Endodermal cell (in vitro differentiated cells): ENCODE measurements around the gene KCNJ11. TPM values are rescaled to one million over a fixed set of nuclear protein-coding genes. Genes with fewer than 3 reads are reported as not detected.

Experiments used
- DNase-seq: peaks from one replicate; pipeline ENCODE4 v3.0.0-alpha.2; 2017
- H3K27ac ChIP-seq: 2 replicates; pipeline ENCODE4 v1.5.1; 2013; ENCODE audit warnings: mild to moderate bottlenecking, low read depth, low read length, moderate library complexity
- H3K27me3 ChIP-seq: 2 replicates; pipeline ENCODE4 v1.6.1; 2013; ENCODE audit warnings: mild to moderate bottlenecking, low read length, moderate library complexity; ENCODE audit not compliant: insufficient read depth, control insufficient read depth, poor library complexity, severe bottlenecking
- H3K36me3 ChIP-seq: 2 replicates; pipeline ENCODE4 v1.7.0; 2013; ENCODE audit warnings: mild to moderate bottlenecking, low read length, moderate library complexity; ENCODE audit not compliant: control insufficient read depth, insufficient read depth
- H3K4me1 ChIP-seq: one replicate; pipeline ENCODE4 v1.7.0; 2013; ENCODE audit warnings: low read length; ENCODE audit not compliant: control insufficient read depth, insufficient read depth
- H3K4me3 ChIP-seq: 2 replicates; pipeline ENCODE4 v1.5.1; 2013; ENCODE audit warnings: mild to moderate bottlenecking, low read length, moderate library complexity
- H3K9ac ChIP-seq: 2 replicates; pipeline ENCODE4 v1.6.1; 2013; ENCODE audit warnings: mild to moderate bottlenecking, low read length, moderate library complexity; ENCODE audit not compliant: poor library complexity, severe bottlenecking; ENCODE audit errors: extremely low read depth
- H3K9me3 ChIP-seq: 2 replicates; pipeline ENCODE4 v1.6.1; 2013; ENCODE audit warnings: mild to moderate bottlenecking, low read length, moderate library complexity; ENCODE audit not compliant: control insufficient read depth
- H3K27ac Mint-ChIP-seq: 2 replicates; pipeline ENCODE4 v1.8.0; 2020; ENCODE audit warnings: mixed read lengths
- H3K27me3 Mint-ChIP-seq: 2 replicates; pipeline ENCODE4 v1.8.0; 2021; ENCODE audit warnings: mild to moderate bottlenecking, mixed read lengths; ENCODE audit not compliant: insufficient read depth
- H3K36me3 Mint-ChIP-seq: 2 replicates; pipeline ENCODE4 v1.8.0; 2020; ENCODE audit warnings: low read depth, mixed read lengths
- H3K4me1 Mint-ChIP-seq: 2 replicates; pipeline ENCODE4 v1.8.0; 2020; ENCODE audit warnings: mixed read lengths
- H3K4me3 Mint-ChIP-seq: 2 replicates; pipeline ENCODE4 v1.8.0; 2020; ENCODE audit warnings: mild to moderate bottlenecking, moderate library complexity, mixed read lengths
- H3K9me3 Mint-ChIP-seq: 2 replicates; pipeline ENCODE4 v1.8.0; 2020; ENCODE audit warnings: mild to moderate bottlenecking, mixed read lengths
- whole genome bisulfite sequencing, 2 experiments: methylation state at CpG; one replicate each; pipeline versions ENCODE4 v1.1.5 to v1.1.7; 2013; ENCODE audit warnings: missing lambda C conversion rate in 2 of 2, mixed read lengths in 1 of 2; ENCODE audit not compliant: insufficient coverage in 1 of 2, insufficient read length in 1 of 2; 5-methylcytosine and 5-hydroxymethylcytosine counted together
- total RNA-seq, 2 donors: library from RNA; stranded (reverse); fragmentation: NEBNext Ultra II Directional in 1 of 2; extraction: Animal tissue kit (Norgen Biotek cat#: 25700) in 1 of 2; gene quantifications; 2 replicates in 1 of 2; 3 replicates in 1 of 2; pipeline ENCODE4 v1.2.1, GENCODE V29; 2021
- TF ChIP-seq, protein P1 (sequence below): fragments of 200-600 bp; sonication (generic); conservative IDR thresholded peaks from 2 replicates; pipeline ENCODE4 v1.5.0; 2021; ENCODE audit warnings: antibody characterized with exemption, mild to moderate bottlenecking

KCNJ11 gene
- total RNA-seq, 2 donors from 2014 or later, result 2.2 to 5.3 TPM

DNA sequence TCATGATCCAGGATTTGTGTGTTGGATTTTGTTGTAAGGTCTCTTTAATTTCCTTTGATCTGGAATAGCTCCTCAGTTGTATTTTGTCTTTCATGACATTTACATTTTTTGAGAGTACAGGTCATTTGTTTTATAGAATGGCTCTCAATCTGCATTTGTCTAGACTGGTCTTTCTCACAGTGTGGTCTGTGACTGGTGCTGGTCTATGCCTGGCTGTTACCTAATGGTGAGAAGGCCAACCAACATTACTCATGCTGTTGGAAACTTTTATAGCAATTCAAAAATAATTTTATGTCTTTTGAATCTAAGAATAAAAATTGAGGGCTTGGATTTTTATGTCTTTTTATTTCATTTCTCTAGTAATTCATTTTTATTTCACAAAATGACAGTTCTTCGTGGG is 40.8 kb downstream of the KCNJ11 start:
- no peak overlapping the region for H3K27ac ChIP-seq
- H3K9me3 ChIP-seq, result no peaks in the 10 kb centered on the region
- peaks cover 63% of the 10 kb centered on the region for H3K27me3 Mint-ChIP-seq
- H3K36me3 ChIP-seq, result no peaks in the 10 kb centered on the region
- H3K4me1 Mint-ChIP-seq, result peaks cover 4% of the 10 kb centered on the region
- H3K4me3 ChIP-seq, result no peak overlapping the region
- H3K27ac Mint-ChIP-seq, result no peak overlapping the region
- no peak for DNase-seq
- peaks cover under 1% of the 10 kb centered on the region for H3K4me1 ChIP-seq
- no CpG with 5 or more reads among the region's 1 CpG for WGBS, 2 experiments
- H3K27me3 ChIP-seq, result peaks cover 45% of the 10 kb centered on the region
- H3K4me3 Mint-ChIP-seq, result no peak overlapping the region
- TF ChIP-seq, protein P1, sequence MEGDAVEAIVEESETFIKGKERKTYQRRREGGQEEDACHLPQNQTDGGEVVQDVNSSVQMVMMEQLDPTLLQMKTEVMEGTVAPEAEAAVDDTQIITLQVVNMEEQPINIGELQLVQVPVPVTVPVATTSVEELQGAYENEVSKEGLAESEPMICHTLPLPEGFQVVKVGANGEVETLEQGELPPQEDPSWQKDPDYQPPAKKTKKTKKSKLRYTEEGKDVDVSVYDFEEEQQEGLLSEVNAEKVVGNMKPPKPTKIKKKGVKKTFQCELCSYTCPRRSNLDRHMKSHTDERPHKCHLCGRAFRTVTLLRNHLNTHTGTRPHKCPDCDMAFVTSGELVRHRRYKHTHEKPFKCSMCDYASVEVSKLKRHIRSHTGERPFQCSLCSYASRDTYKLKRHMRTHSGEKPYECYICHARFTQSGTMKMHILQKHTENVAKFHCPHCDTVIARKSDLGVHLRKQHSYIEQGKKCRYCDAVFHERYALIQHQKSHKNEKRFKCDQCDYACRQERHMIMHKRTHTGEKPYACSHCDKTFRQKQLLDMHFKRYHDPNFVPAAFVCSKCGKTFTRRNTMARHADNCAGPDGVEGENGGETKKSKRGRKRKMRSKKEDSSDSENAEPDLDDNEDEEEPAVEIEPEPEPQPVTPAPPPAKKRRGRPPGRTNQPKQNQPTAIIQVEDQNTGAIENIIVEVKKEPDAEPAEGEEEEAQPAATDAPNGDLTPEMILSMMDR, result no peak
- H3K9me3 Mint-ChIP-seq, result no peaks in the 10 kb centered on the region
- no peaks in the 10 kb centered on the region for H3K36me3 Mint-ChIP-seq
- no peak overlapping the region for H3K9ac ChIP-seq

DNA sequence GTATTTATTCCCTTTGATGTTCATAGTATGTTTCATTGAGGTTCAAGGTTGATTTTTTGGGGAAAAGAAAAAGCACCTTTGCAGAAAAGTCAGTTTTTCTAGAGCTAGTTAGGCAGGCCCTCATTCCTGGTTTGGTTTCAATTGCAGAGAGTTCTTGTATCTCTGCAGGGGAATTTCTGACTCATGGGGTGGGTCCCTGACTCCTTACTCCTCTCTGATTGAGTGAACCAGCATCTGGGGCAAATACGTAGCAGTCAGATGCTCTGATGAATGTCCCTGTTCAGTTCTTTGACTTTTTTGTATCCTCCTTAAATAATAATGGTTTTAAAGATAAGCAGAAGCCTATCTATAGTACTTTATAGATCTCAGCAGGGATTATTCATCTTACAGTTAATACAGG is 44.6 kb downstream of the KCNJ11 start:
- DNase-seq, result peak; percentile 52
- WGBS, 2 experiments, result 100% methylated on average over 1 of the region's 1 CpG; no CpG with 5 or more reads in 1 of the 2 experiments

DNA sequence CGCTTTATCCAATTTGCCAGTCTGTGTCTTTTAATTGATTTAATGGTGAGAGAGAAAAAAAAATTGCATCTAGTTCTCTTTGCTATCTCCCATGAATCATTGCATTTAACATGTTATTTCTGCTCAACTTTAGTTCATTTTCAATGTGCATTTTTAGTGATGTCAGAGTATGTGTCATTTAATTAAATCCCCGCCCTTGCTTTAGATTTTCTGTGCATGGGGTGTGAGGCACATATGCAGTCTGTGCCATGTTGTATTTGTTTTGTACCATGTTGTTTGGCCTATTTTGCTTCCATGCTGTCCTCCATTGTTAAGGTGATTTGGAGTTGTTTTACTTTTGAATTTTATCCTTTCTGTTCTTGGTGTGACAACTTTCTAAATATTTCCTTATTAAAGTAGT is 45.2 kb downstream of the KCNJ11 start:
- Mint-ChIP-seq H3K27me3 (peaks cover 23% of the 10 kb centered on the region), H3K4me3 (no peak overlapping the region), H3K27ac (no peak overlapping the region), H3K36me3 (no peaks in the 10 kb centered on the region), H3K9me3 (no peaks in the 10 kb centered on the region), H3K4me1 (no peaks in the 10 kb centered on the region)
- Histone ChIP-seq H3K9ac (no peak overlapping the region), H3K27ac (no peak overlapping the region), H3K36me3 (no peaks in the 10 kb centered on the region), H3K4me1 (no peaks in the 10 kb centered on the region), H3K9me3 (no peaks in the 10 kb centered on the region), H3K4me3 (no peak overlapping the region), H3K27me3 (peaks cover under 1% of the 10 kb centered on the region)
- WGBS, 2 experiments, result 90 to 92% methylated on average over 1 to 2 of the region's 2 CpGs
- TF ChIP-seq, protein P1, result no peak
- no peak for DNase-seq

More for the DNA sequence above, 44.6 kb downstream of the KCNJ11 start:
- no peaks in the 10 kb centered on the region for H3K9me3 Mint-ChIP-seq
- H3K4me3 Mint-ChIP-seq, result no peak overlapping the region
- Histone ChIP-seq H3K9me3 (no peaks in the 10 kb centered on the region), H3K4me3 (no peak overlapping the region), H3K27me3 (peaks cover 7% of the 10 kb centered on the region), H3K27ac (no peak overlapping the region), H3K36me3 (no peaks in the 10 kb centered on the region), H3K9ac (no peak overlapping the region), H3K4me1 (no peaks in the 10 kb centered on the region)
- H3K27me3 Mint-ChIP-seq, result peaks cover 30% of the 10 kb centered on the region
- H3K27ac Mint-ChIP-seq, result no peak overlapping the region
- no peaks in the 10 kb centered on the region for H3K4me1 Mint-ChIP-seq
- H3K36me3 Mint-ChIP-seq, result no peaks in the 10 kb centered on the region
- TF ChIP-seq, protein P1, result no peak

Other genes with a start within 250 kb of the KCNJ11 start
- gene PIK3C2A, start 180.7 kb downstream of the KCNJ11 start, total RNA-seq, result 100 to 1,000 TPM; 108 to 109 TPM
- gene NUCB2, start 111.9 kb downstream of the KCNJ11 start, total RNA-seq, result 10 to 100 TPM; 52.4 to 64.6 TPM
- under 1 TPM; 0.31 to 0.62 TPM for gene NCR3LG1, start 36.9 kb downstream of the KCNJ11 start, total RNA-seq
- under 1 TPM in 1 of 2 donors, not detected in 1; 0.55 TPM for gene ABCC8, start 88.2 kb upstream of the KCNJ11 start, total RNA-seq
- gene USH1C, start 155.8 kb upstream of the KCNJ11 start, total RNA-seq, result 1 to 10 TPM; 1.5 to 2.8 TPM
- gene OTOG, start 158.6 kb upstream of the KCNJ11 start, total RNA-seq, result under 1 TPM; 0.33 to 0.55 TPM